Measurements from ENCODE around the gene RCVRN. TPM values are rescaled to one million over a fixed set of nuclear protein-coding genes. Genes with fewer than 3 reads are reported as not detected.

The RCVRN gene
- polyA plus RNA-seq, 1 experiment: not detected

- Histone ChIP-seq H3K27me3 (ENCODE audit: control insufficient read depth, insufficient read depth, low read length) (no peaks in the 10 kb centered on the region), H3K27ac (ENCODE audit: low read depth, low read length) (no peak overlapping the region), H3K4me3 (ENCODE audit: low read depth, low read length) (no peak overlapping the region), H3K9me3 (ENCODE audit: control insufficient read depth, insufficient read depth, low read length) (peaks cover 32% of the 10 kb centered on the region)
- no peak for DNase-seq (ENCODE audit: low read depth, low spot score)
- POLR2A ChIA-PET: interaction anchor here (0.6 kb wide), 1 partner anchor 764 kb away, joined by 3 read pairs; no protein-coding TSS in a partner anchor
- CTCF ChIA-PET: interaction anchor here (1.1 kb wide), 1 partner anchor 680 kb away, joined by 3 read pairs; no protein-coding TSS in a partner anchor
- no peak for TF ChIP-seq CTCF (IDR thresholded peaks at IDR 0.05; ENCODE audit: low read depth, low read length)
Observed at GRCh38 chr17:9937901-9938300, 32.8 kb upstream of the RCVRN start.

GRCh38 chr17:9937241-9937761, 32.2 kb upstream of the RCVRN start:
- Histone ChIP-seq H3K27me3 (ENCODE audit: control insufficient read depth, insufficient read depth, low read length) (no peaks in the 10 kb centered on the region), H3K27ac (ENCODE audit: low read depth, low read length) (no peak overlapping the region), H3K4me3 (ENCODE audit: low read depth, low read length) (no peak overlapping the region), H3K9me3 (ENCODE audit: control insufficient read depth, insufficient read depth, low read length) (peaks cover 28% of the 10 kb centered on the region)
- no peak for DNase-seq (ENCODE audit: low read depth, low spot score)
- ChIA-PET POLR2A (no interaction called here), CTCF (no interaction called here)
- TF ChIP-seq CTCF (IDR thresholded peaks at IDR 0.05; ENCODE audit: low read depth, low read length): no peak

GRCh38 chr17:9936095-9936494, 31.0 kb upstream of the RCVRN start:
- H3K27ac ChIP-seq (ENCODE audit: low read depth, low read length): no peak overlapping the region
- CTCF ChIA-PET: interaction anchor here (3.7 kb wide), 1 partner anchor 681 kb away, joined by 13 read pairs; no protein-coding TSS in a partner anchor
- H3K27me3 ChIP-seq (ENCODE audit: control insufficient read depth, insufficient read depth, low read length): no peaks in the 10 kb centered on the region
- no peak for TF ChIP-seq CTCF (IDR thresholded peaks at IDR 0.05; ENCODE audit: low read depth, low read length)
- H3K9me3 ChIP-seq (ENCODE audit: control insufficient read depth, insufficient read depth, low read length): peaks cover 24% of the 10 kb centered on the region
- no peak overlapping the region for H3K4me3 ChIP-seq (ENCODE audit: low read depth, low read length)
- POLR2A ChIA-PET: no interaction called here
- DNase-seq (ENCODE audit: low read depth, low spot score): no peak

GRCh38 chr17:9935408-9935807, 30.3 kb upstream of the RCVRN start:
- Histone ChIP-seq H3K9me3 (ENCODE audit: control insufficient read depth, insufficient read depth, low read length) (peaks cover 24% of the 10 kb centered on the region), H3K27ac (ENCODE audit: low read depth, low read length) (no peak overlapping the region), H3K27me3 (ENCODE audit: control insufficient read depth, insufficient read depth, low read length) (no peaks in the 10 kb centered on the region), H3K4me3 (ENCODE audit: low read depth, low read length) (no peak overlapping the region)
- ChIA-PET CTCF (interaction anchor here (0.6 to 3.7 kb wide), 2 partner anchors 177 to 682 kb away, joined by 3 to 13 read pairs; no protein-coding TSS in a partner anchor), POLR2A (no interaction called here)
- no peak for DNase-seq (ENCODE audit: low read depth, low spot score)
- no peak for TF ChIP-seq CTCF (IDR thresholded peaks at IDR 0.05; ENCODE audit: low read depth, low read length)

GRCh38 chr17:9934331-9934730, 29.3 kb upstream of the RCVRN start:
- DNase-seq (ENCODE audit: low read depth, low spot score): no peak
- ChIA-PET POLR2A (no interaction called here), CTCF (interaction anchor here (0.8 to 3.7 kb wide), 2 partner anchors 10 to 683 kb away, joined by 4 to 13 read pairs; no protein-coding TSS in a partner anchor)

More at GRCh38 chr17:9934331-9934730, 29.3 kb upstream of the RCVRN start:
- TF ChIP-seq CTCF (IDR thresholded peaks at IDR 0.05; ENCODE audit: low read depth, low read length): no peak
- H3K4me3 ChIP-seq (ENCODE audit: low read depth, low read length): no peak overlapping the region
- H3K9me3 ChIP-seq (ENCODE audit: control insufficient read depth, insufficient read depth, low read length): peaks cover 15% of the 10 kb centered on the region
- H3K27ac ChIP-seq (ENCODE audit: low read depth, low read length): no peak overlapping the region
- H3K27me3 ChIP-seq (ENCODE audit: control insufficient read depth, insufficient read depth, low read length): no peaks in the 10 kb centered on the region

All from AG04450 (cell line).